ENCODE measurements around the gene HMGB2.

Gene HMGB2

GRCh38 chr4:173288698-173289352 lies 45.3 kb downstream of the HMGB2 start:
- peak; percentile 51 to 64 for DNase-seq
- TF ChIP-seq GATA1 (IDR thresholded peaks at IDR 0.05; ENCODE audit: low read depth, low read length) (no peak), POLR2A (IDR thresholded peaks at IDR 0.05; ENCODE audit: low read length) (no peak)

GRCh38 chr4:173288296-173288695 lies 45.9 kb downstream of the HMGB2 start:
- DNase-seq, result peak; percentile 92 to 94
- TF ChIP-seq GATA1 (IDR thresholded peaks at IDR 0.05; ENCODE audit: low read depth, low read length) (no peak), POLR2A (IDR thresholded peaks at IDR 0.05; ENCODE audit: low read length) (no peak)

GRCh38 chr4:173287486-173287885 lies 46.7 kb downstream of the HMGB2 start:
- no peak for TF ChIP-seq POLR2A (IDR thresholded peaks at IDR 0.05; ENCODE audit: low read length)
- no peak for TF ChIP-seq GATA1 (IDR thresholded peaks at IDR 0.05; ENCODE audit: low read depth, low read length)
- DNase-seq, result peak in 1 of 2 experiments; percentile 10

GRCh38 chr4:173284463-173284862 lies 49.7 kb downstream of the HMGB2 start:
- DNase-seq, result no peak
- TF ChIP-seq GATA1 (IDR thresholded peaks at IDR 0.05; ENCODE audit: low read depth, low read length) (no peak), POLR2A (IDR thresholded peaks at IDR 0.05; ENCODE audit: low read length) (no peak)

- TF ChIP-seq POLR2A (IDR thresholded peaks at IDR 0.05; ENCODE audit: low read length) (no peak), GATA1 (IDR thresholded peaks at IDR 0.05; ENCODE audit: low read depth, low read length) (no peak)
- DNase-seq, result peak; percentile 18 to 36
Observed at GRCh38 chr4:173282626-173283025, 51.5 kb downstream of the HMGB2 start.

GRCh38 chr4:173282256-173282562 lies 51.9 kb downstream of the HMGB2 start:
- TF ChIP-seq GATA1 (IDR thresholded peaks at IDR 0.05; ENCODE audit: low read depth, low read length) (no peak), POLR2A (IDR thresholded peaks at IDR 0.05; ENCODE audit: low read length) (no peak)

GRCh38 chr4:173281406-173282255 lies 52.5 kb downstream of the HMGB2 start:
- peak; percentile 56 to 79 for DNase-seq

More at GRCh38 chr4:173282256-173282562, 51.9 kb downstream of the HMGB2 start:
- no peak for DNase-seq

More at GRCh38 chr4:173281406-173282255, 52.5 kb downstream of the HMGB2 start:
- TF ChIP-seq GATA1 (IDR thresholded peaks at IDR 0.05; ENCODE audit: low read depth, low read length) (no peak), POLR2A (IDR thresholded peaks at IDR 0.05; ENCODE audit: low read length) (peak; percentile 17)
